ENCODE results near the gene NAXD. TPM values are rescaled to one million over a fixed set of nuclear protein-coding genes. Genes with fewer than 3 reads are reported as not detected.

NAXD gene
- total RNA-seq, 1 experiment from 2014 or later, result 15.1 TPM

- ATAC-seq, result no peak
- CTCF ChIA-PET, result no interaction called here
Measured at GRCh38 chr13:110633776-110634175, 18.4 kb downstream of the NAXD start.

DNA sequence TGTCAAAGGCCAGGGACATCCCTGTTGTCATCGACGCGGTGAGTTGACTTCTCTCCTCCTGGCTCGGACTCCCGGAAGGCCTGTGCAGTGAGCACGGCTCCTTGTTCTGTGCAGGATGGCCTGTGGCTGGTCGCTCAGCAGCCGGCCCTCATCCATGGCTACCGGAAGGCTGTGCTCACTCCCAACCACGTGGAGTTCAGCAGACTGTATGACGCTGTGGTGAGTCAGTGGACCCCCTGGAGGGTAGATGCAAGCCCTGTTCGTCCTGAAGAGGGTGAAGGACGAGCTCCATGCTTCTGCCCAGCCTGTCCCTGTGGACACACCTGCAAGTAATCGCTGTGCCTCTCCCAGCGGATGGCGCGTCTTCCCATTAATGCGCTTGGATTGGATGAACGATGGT lies 19.2 kb downstream of the NAXD start:
- ATAC-seq (peak; percentile 43; the same call in 1 of the 2 replicates), DNase-seq (ENCODE audit: low read depth, low spot score) (no peak)
- Histone ChIP-seq H3K36me3 (ENCODE audit: control insufficient read depth, insufficient read depth, low read length) (no peaks in the 10 kb centered on the region), H3K9me3 (ENCODE audit: control insufficient read depth, insufficient read depth, low read depth, low read length) (no peaks in the 10 kb centered on the region), H3K4me1 (ENCODE audit: control insufficient read depth, insufficient read depth, low read length) (no peaks in the 10 kb centered on the region), H3K4me3 (ENCODE audit: low read depth in 2 of 2, low read length in 2 of 2) (no peak overlapping the region), H3K27ac (ENCODE audit: low read length) (no peak overlapping the region), H3K27me3 (ENCODE audit: control insufficient read depth, insufficient read depth, low read length) (no peaks in the 10 kb centered on the region)
- TF ChIP-seq TCF7L2 (IDR thresholded peaks at IDR 0.05; ENCODE audit: low read depth, low read length) (no peak), REST (IDR thresholded peaks at IDR 0.05; ENCODE audit: insufficient read depth in 1 of 2, low read depth in 2 of 2, low read length in 1 of 2) (no peak), POLR2AphosphoS5 (IDR thresholded peaks at IDR 0.05; ENCODE audit: low read depth, low read length) (no peak), SIN3A (IDR thresholded peaks at IDR 0.05; ENCODE audit: borderline replicate concordance, insufficient read depth, low read depth, low read length) (no peak)
- TF ChIP-seq, protein P1, sequence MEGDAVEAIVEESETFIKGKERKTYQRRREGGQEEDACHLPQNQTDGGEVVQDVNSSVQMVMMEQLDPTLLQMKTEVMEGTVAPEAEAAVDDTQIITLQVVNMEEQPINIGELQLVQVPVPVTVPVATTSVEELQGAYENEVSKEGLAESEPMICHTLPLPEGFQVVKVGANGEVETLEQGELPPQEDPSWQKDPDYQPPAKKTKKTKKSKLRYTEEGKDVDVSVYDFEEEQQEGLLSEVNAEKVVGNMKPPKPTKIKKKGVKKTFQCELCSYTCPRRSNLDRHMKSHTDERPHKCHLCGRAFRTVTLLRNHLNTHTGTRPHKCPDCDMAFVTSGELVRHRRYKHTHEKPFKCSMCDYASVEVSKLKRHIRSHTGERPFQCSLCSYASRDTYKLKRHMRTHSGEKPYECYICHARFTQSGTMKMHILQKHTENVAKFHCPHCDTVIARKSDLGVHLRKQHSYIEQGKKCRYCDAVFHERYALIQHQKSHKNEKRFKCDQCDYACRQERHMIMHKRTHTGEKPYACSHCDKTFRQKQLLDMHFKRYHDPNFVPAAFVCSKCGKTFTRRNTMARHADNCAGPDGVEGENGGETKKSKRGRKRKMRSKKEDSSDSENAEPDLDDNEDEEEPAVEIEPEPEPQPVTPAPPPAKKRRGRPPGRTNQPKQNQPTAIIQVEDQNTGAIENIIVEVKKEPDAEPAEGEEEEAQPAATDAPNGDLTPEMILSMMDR (IDR thresholded peaks at IDR 0.05), result no peak
- intact Hi-C loops (cut with micrococcal nuclease; ENCODE audit: unreplicated experiment), result no loop called here
- ChIA-PET POLR2A (no interaction called here), CTCF (no interaction called here)
- in situ Hi-C loops (cut with HindIII; ENCODE audit: low pct_unique_long_range_greater_than_20kb, low sequenced_read_pairs), result no loop called here
- BruUV-seq (replicated peaks), result no TSS peak

More at GRCh38 chr13:110633776-110634175, 18.4 kb downstream of the NAXD start:
- no peaks in the 10 kb centered on the region for H3K36me3 ChIP-seq (ENCODE audit: control insufficient read depth, insufficient read depth, low read length)
- no peak overlapping the region for H3K27ac ChIP-seq (ENCODE audit: low read length)
- no peaks in the 10 kb centered on the region for H3K9me3 ChIP-seq (ENCODE audit: control insufficient read depth, insufficient read depth, low read depth, low read length)
- no peaks in the 10 kb centered on the region for H3K27me3 ChIP-seq (ENCODE audit: control insufficient read depth, insufficient read depth, low read length)
- intact Hi-C loops (cut with micrococcal nuclease; ENCODE audit: unreplicated experiment), result no loop called here
- H3K4me1 ChIP-seq (ENCODE audit: control insufficient read depth, insufficient read depth, low read length), result no peaks in the 10 kb centered on the region
- DNase-seq (ENCODE audit: low read depth, low spot score), result no peak
- H3K4me3 ChIP-seq (ENCODE audit: low read depth in 2 of 2, low read length in 2 of 2), result no peak overlapping the region
- no TSS peak for BruUV-seq (replicated peaks)
- in situ Hi-C loops (cut with HindIII; ENCODE audit: low pct_unique_long_range_greater_than_20kb, low sequenced_read_pairs), result no loop called here
- POLR2A ChIA-PET, result no interaction called here
- TF ChIP-seq TCF7L2 (IDR thresholded peaks at IDR 0.05; ENCODE audit: low read depth, low read length) (no peak), SIN3A (IDR thresholded peaks at IDR 0.05; ENCODE audit: borderline replicate concordance, insufficient read depth, low read depth, low read length) (no peak), POLR2AphosphoS5 (IDR thresholded peaks at IDR 0.05; ENCODE audit: low read depth, low read length) (no peak), REST (IDR thresholded peaks at IDR 0.05; ENCODE audit: insufficient read depth in 1 of 2, low read depth in 2 of 2, low read length in 1 of 2) (no peak)
- TF ChIP-seq, protein P1 (IDR thresholded peaks at IDR 0.05), result no peak

Data from Panc1 (cell line).